Spleen (tissue), 11 donors: ENCODE results near the gene DAB2IP. TPM values are rescaled to one million over a fixed set of nuclear protein-coding genes. Genes with fewer than 3 reads are reported as not detected.

Experiments
- DNase-seq: peaks from one replicate; pipeline ENCODE4 v3.0.0-alpha.2; 2020
- H3K27ac ChIP-seq, 8 donors: fragments of 200-600 bp; sonication (generic) in 7 of 8; 1 replicate in 4 of 8; 2 replicates in 4 of 8; pipeline versions ENCODE4 v1.5.0 to v1.8.0; 2016 to 2021; ENCODE audit warnings: inconsistent platforms in 4 of 8, mild to moderate bottlenecking in 4 of 8, moderate library complexity in 1 of 8
- H3K27me3 ChIP-seq, 7 donors: fragments of 200-600 bp; sonication (generic) in 6 of 7; replicated peaks in 1 of 7; 1 replicate in 4 of 7; 2 replicates in 3 of 7; pipeline versions ENCODE4 v1.5.0 to v1.8.0; 2016 to 2021; ENCODE audit warnings: inconsistent platforms in 3 of 7, mild to moderate bottlenecking in 1 of 7
- H3K36me3 ChIP-seq, 6 donors: fragments of 200-600 bp; sonication (generic) in 5 of 6; 1 replicate in 4 of 6; 2 replicates in 2 of 6; pipeline versions ENCODE4 v1.5.0 to v1.8.0; 2016 to 2021; ENCODE audit warnings: inconsistent platforms in 2 of 6
- H3K4me1 ChIP-seq, 6 donors: fragments of 200-600 bp; sonication (generic) in 5 of 6; 1 replicate in 3 of 6; 2 replicates in 3 of 6; pipeline versions ENCODE4 v1.5.0 to v1.8.0; 2016 to 2021; ENCODE audit warnings: inconsistent platforms in 3 of 6
- H3K4me3 ChIP-seq, 8 donors: fragments of 200-600 bp; sonication (generic) in 7 of 8; 1 replicate in 4 of 8; 2 replicates in 4 of 8; pipeline versions ENCODE4 v1.5.0 to v1.8.0; 2016 to 2021; ENCODE audit warnings: inconsistent platforms in 4 of 8, mild to moderate bottlenecking in 4 of 8, moderate library complexity in 2 of 8
- H3K9me3 ChIP-seq, 8 donors: fragments of 200-600 bp; sonication (generic) in 7 of 8; 1 replicate in 4 of 8; 2 replicates in 4 of 8; pipeline versions ENCODE4 v1.5.0 to v1.8.0; 2016 to 2021; ENCODE audit warnings: inconsistent platforms in 4 of 8
- CTCF ChIP-seq, 11 experiments: fragments of 200-600 bp in 7 of 11; fragments of 450-650 bp in 4 of 11; sonication (generic) in 4 of 11; IDR thresholded peaks in 8 of 11; conservative IDR thresholded peaks in 3 of 11; 1 replicate in 7 of 11; 2 replicates in 4 of 11; pipeline versions ENCODE4 v1.4.0 to v1.8.0; 2016 to 2021; ENCODE audit warnings: antibody characterized with exemption in 11 of 11, inconsistent platforms in 4 of 11, mild to moderate bottlenecking in 1 of 11
- POLR2A ChIP-seq, 3 donors: fragments of 450-650 bp; IDR thresholded peaks; one replicate each; pipeline ENCODE4 v1.5.1; 2017; ENCODE audit warnings: antibody characterized with exemption in 3 of 3, mild to moderate bottlenecking in 1 of 3
- POLR2AphosphoS5 ChIP-seq, 3 donors: sonication (generic); formaldehyde crosslinking; IDR thresholded peaks; one replicate each; pipeline ENCODE4 v1.5.1; 2017; ENCODE audit warnings: antibody characterized with exemption in 3 of 3
- WGBS, 5 donors: extraction: QIAGEN DNeasy Blood & Tissue Kit in 3 of 5; methylation state at CpG; one replicate each; pipeline versions ENCODE4 v1.1.5 to v1.1.7; 2013 to 2018; 5-methylcytosine and 5-hydroxymethylcytosine counted together
- intact Hi-C: fragments of 100-400 bp; cut with DNase I; formaldehyde crosslinking; loops from one replicate; pipeline ENCODE4 v1.15.0; 2023; ENCODE audit warnings: low total_unique reads
- polyA plus RNA-seq, 3 donors: library from polyadenylated mRNA; stranded (reverse); fragments of 200-250 nt; gene quantifications; one replicate each; pipeline ENCODE4 v1.2.1, GENCODE V29; 2013
- total RNA-seq, 7 donors: library from RNA; depleted of rRNA in 3 of 7; stranded (reverse); fragments of >200 nt in 3 of 7; fragmentation: NEBNext Ultra II Directional in 4 of 7; extraction: Animal tissue kit (Norgen Biotek cat#: 25700) in 4 of 7; gene quantifications; one replicate each; pipeline versions ENCODE4 v1.1.0 to v1.2.1, GENCODE V29; 2016 to 2021
- donor health status: healthy with polysubstance abuse.
- donor health status: DM: no; HTN: no; CAD: no; lungs with moderate emphysema.
- donor health status: DM: no; HTN: no; CAD: no.
- donor health status: Bipolar disorder and iron deficiency.
- donor health status: healthy.
- donor health status: DM: no; HTN: no; CAD: no.
- donor health status: DM: yes; HTN: yes; CAD: no.

The DAB2IP gene
- total and polyA plus RNA-seq, 10 donors: 5.0 to 83.0 (median 38.1) TPM

- no peaks in the 10 kb centered on the region for H3K4me1 ChIP-seq
- H3K27me3 ChIP-seq: no peaks in the 10 kb centered on the region
- H3K4me3 ChIP-seq: no peak overlapping the region
- WGBS, 5 donors: 91 to 96% (median 94%) methylated on average over 15 of the region's 15 CpGs
- H3K36me3 ChIP-seq: no peaks in the 10 kb centered on the region
- peaks cover 0 to 8% (median 7%) of the 10 kb centered on the region in 8 donors for H3K9me3 ChIP-seq
- intact Hi-C loops: no loop called here
- no peak for DNase-seq
- TF ChIP-seq CTCF (IDR thresholded peaks at IDR 0.05 in 8 of 11, conservative IDR thresholded peaks at IDR 0.05 in 3 of 11) (no peak), POLR2AphosphoS5 (IDR thresholded peaks at IDR 0.05) (no peak), POLR2A (IDR thresholded peaks at IDR 0.05) (no peak)
- H3K27ac ChIP-seq: no peak overlapping the region
Measured at GRCh38 chr9:121809356-121810050, 158.1 kb downstream of the DAB2IP start.

GRCh38 chr9:121810489-121810888, 159.1 kb downstream of the DAB2IP start:
- H3K27me3 ChIP-seq: no peaks in the 10 kb centered on the region
- H3K4me3 ChIP-seq: no peak overlapping the region
- H3K27ac ChIP-seq: no peak overlapping the region
- no peaks in the 10 kb centered on the region for H3K4me1 ChIP-seq
- TF ChIP-seq POLR2AphosphoS5 (IDR thresholded peaks at IDR 0.05): no peak
- no peak for TF ChIP-seq CTCF (IDR thresholded peaks at IDR 0.05 in 8 of 11, conservative IDR thresholded peaks at IDR 0.05 in 3 of 11)
- no peak for TF ChIP-seq POLR2A (IDR thresholded peaks at IDR 0.05)
- H3K36me3 ChIP-seq: no peaks in the 10 kb centered on the region
- no peak for DNase-seq
- intact Hi-C loops: no loop called here
- H3K9me3 ChIP-seq: no peaks in the 10 kb centered on the region
- WGBS, 5 donors: 77 to 92% (median 85%) methylated on average over 3 of the region's 3 CpGs

GRCh38 chr9:121811140-121811539, 159.7 kb downstream of the DAB2IP start:
- no peak for TF ChIP-seq POLR2AphosphoS5 (IDR thresholded peaks at IDR 0.05)
- TF ChIP-seq POLR2A (IDR thresholded peaks at IDR 0.05): no peak
- TF ChIP-seq CTCF (IDR thresholded peaks at IDR 0.05 in 8 of 11, conservative IDR thresholded peaks at IDR 0.05 in 3 of 11): no peak
- Histone ChIP-seq H3K27me3 (no peaks in the 10 kb centered on the region), H3K9me3 (no peaks in the 10 kb centered on the region), H3K4me1 (no peaks in the 10 kb centered on the region), H3K36me3 (no peaks in the 10 kb centered on the region), H3K4me3 (no peak overlapping the region), H3K27ac (no peak overlapping the region)
- no peak for DNase-seq
- WGBS, 5 donors: 70 to 88% (median 76%) methylated on average over 2 to 9 of the region's 9 CpGs
- intact Hi-C loops: no loop called here

- no peak for TF ChIP-seq CTCF (IDR thresholded peaks at IDR 0.05 in 8 of 11, conservative IDR thresholded peaks at IDR 0.05 in 3 of 11)
- no peak for TF ChIP-seq POLR2A (IDR thresholded peaks at IDR 0.05)
- no peak for TF ChIP-seq POLR2AphosphoS5 (IDR thresholded peaks at IDR 0.05)
- intact Hi-C loops: no loop called here
- no peaks in the 10 kb centered on the region for H3K27me3 ChIP-seq
- no peak overlapping the region for H3K27ac ChIP-seq
- no peaks in the 10 kb centered on the region for H3K36me3 ChIP-seq
- no peak for DNase-seq
- H3K9me3 ChIP-seq: no peaks in the 10 kb centered on the region
- H3K4me1 ChIP-seq: no peaks in the 10 kb centered on the region
- WGBS, 5 donors: 85 to 94% (median 89%) methylated on average over 10 of the region's 10 CpGs
- no peak overlapping the region for H3K4me3 ChIP-seq
Measured at GRCh38 chr9:121811751-121812150, 160.3 kb downstream of the DAB2IP start.
